Lower lobe of right lung (tissue), 2 donors: ENCODE results near the gene MYH3. TPM values are rescaled to one million over a fixed set of nuclear protein-coding genes. Genes with fewer than 3 reads are reported as not detected.

Experiments used
- ATAC-seq, 2 donors: fragments of 200-7000 bp; cut with Tn5 transposase; one replicate each; pipeline ENCODE4 v1.9.1; 2020 to 2022; ENCODE audit warnings: mild to moderate bottlenecking in 2 of 2, moderate library complexity in 2 of 2
- DNase-seq: peaks from one replicate; pipeline ENCODE4 v3.0.0-alpha.2; 2020
- H3K27ac ChIP-seq: fragments of 200-600 bp; one replicate; pipeline ENCODE4 v1.8.0; 2022
- H3K27me3 ChIP-seq: fragments of 200-600 bp; one replicate; pipeline ENCODE4 v1.8.0; 2022; ENCODE audit warnings: low read depth
- H3K36me3 ChIP-seq: fragments of 200-600 bp; one replicate; pipeline ENCODE4 v1.8.0; 2022; ENCODE audit warnings: mild to moderate bottlenecking
- H3K4me1 ChIP-seq: fragments of 200-600 bp; one replicate; pipeline ENCODE4 v1.8.0; 2022
- H3K4me3 ChIP-seq: fragments of 200-600 bp; one replicate; pipeline ENCODE4 v1.8.0; 2022; ENCODE audit warnings: mild to moderate bottlenecking
- H3K9me3 ChIP-seq: fragments of 200-600 bp; one replicate; pipeline ENCODE4 v1.8.0; 2022
- intact Hi-C: fragments of 100-400 bp; cut with DNase I; formaldehyde crosslinking; loops from one replicate; pipeline ENCODE4 v1.11.0; 2022
- total RNA-seq: library from RNA; stranded (reverse); fragmentation: NEBNext Ultra II Directional; extraction: Animal tissue kit (Norgen Biotek cat#: 25700); gene quantifications from one replicate; pipeline ENCODE4 v1.2.1, GENCODE V29; 2021
- TF ChIP-seq, protein P1 (sequence below): fragments of 200-600 bp; IDR thresholded peaks from one replicate; pipeline ENCODE4 v1.8.0; 2022; ENCODE audit warnings: antibody characterized with exemption, mild to moderate bottlenecking
- donor health status: DM: no; HTN: yes; CAD: no; lungs with severe emphysema.

MYH3 gene
- total RNA-seq, 1 donor from 2014 or later: 1.2 TPM

- Histone ChIP-seq H3K4me3 (no peak overlapping the region), H3K27ac (no peak overlapping the region), H3K27me3 (no peaks in the 10 kb centered on the region), H3K36me3 (no peaks in the 10 kb centered on the region), H3K4me1 (no peaks in the 10 kb centered on the region), H3K9me3 (no peaks in the 10 kb centered on the region)
- DNase-seq: no peak
- TF ChIP-seq, protein P1, sequence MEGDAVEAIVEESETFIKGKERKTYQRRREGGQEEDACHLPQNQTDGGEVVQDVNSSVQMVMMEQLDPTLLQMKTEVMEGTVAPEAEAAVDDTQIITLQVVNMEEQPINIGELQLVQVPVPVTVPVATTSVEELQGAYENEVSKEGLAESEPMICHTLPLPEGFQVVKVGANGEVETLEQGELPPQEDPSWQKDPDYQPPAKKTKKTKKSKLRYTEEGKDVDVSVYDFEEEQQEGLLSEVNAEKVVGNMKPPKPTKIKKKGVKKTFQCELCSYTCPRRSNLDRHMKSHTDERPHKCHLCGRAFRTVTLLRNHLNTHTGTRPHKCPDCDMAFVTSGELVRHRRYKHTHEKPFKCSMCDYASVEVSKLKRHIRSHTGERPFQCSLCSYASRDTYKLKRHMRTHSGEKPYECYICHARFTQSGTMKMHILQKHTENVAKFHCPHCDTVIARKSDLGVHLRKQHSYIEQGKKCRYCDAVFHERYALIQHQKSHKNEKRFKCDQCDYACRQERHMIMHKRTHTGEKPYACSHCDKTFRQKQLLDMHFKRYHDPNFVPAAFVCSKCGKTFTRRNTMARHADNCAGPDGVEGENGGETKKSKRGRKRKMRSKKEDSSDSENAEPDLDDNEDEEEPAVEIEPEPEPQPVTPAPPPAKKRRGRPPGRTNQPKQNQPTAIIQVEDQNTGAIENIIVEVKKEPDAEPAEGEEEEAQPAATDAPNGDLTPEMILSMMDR: no peak
- ATAC-seq: no peak
- intact Hi-C loops: no loop called here
These were observed 48.9 kb downstream of the MYH3 start for GRCh38 chr17:10608244-10608643.

GRCh38 chr17:10606110-10606509, 51.0 kb downstream of the MYH3 start:
- TF ChIP-seq, protein P1: no peak
- Histone ChIP-seq H3K36me3 (no peaks in the 10 kb centered on the region), H3K4me3 (no peak overlapping the region), H3K9me3 (no peaks in the 10 kb centered on the region), H3K27me3 (no peaks in the 10 kb centered on the region), H3K4me1 (no peaks in the 10 kb centered on the region), H3K27ac (no peak overlapping the region)
- ATAC-seq (no peak), DNase-seq (no peak)
- intact Hi-C loops: no loop called here

DNA sequence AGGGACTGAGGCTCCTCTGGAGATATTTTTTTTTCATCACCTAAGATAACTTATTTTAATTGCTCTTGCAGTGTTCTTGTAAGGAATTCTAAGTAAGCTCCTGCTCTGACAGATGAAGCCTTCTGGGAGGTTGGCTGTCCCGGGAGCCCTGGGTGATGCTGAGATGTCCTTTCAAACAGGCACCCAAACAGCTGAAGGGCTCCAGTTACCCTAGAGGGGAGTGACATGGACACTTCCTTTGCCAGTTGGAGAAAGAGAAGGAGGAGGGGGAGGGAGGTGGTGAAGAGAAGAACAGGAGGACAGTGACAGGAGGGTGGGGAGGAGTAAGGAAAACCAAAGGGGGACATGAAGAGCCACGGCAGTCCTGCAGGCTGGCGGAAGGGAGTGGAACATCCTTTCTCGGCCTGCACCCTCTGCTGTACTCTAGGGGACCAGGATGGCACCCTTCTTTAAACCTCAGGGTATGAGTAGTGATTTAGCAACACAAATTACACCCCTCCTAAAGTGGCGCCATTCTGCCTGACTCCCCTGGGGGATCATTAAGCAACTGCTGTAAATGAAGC, 51.8 kb downstream of the MYH3 start:
- no peaks in the 10 kb centered on the region for H3K36me3 ChIP-seq
- H3K27me3 ChIP-seq: no peaks in the 10 kb centered on the region
- H3K4me1 ChIP-seq: no peaks in the 10 kb centered on the region
- H3K27ac ChIP-seq: no peak overlapping the region
- intact Hi-C loops: no loop called here
- ATAC-seq: no peak
- DNase-seq: no peak
- no peaks in the 10 kb centered on the region for H3K9me3 ChIP-seq
- TF ChIP-seq, protein P1: no peak
- no peak overlapping the region for H3K4me3 ChIP-seq

DNA sequence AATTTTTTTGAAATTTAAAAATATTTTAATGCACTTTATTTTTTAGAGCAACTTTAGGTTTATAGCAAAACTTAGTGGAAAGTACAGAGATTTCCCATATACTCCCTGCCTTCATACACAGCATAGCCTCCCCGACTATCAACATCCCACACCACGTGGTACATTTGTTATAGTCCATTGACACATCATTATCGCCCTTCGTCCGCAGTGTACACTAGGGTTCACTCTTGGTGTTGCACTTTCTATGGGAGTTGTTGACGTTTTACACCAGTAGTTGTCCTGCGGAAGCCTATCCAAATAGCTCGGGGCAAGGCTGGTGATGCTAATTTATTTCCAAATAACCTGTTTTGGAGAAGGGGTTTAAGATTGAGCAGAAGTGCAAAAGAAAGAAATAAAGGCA, 52.6 kb downstream of the MYH3 start:
- ATAC-seq: no peak
- Histone ChIP-seq H3K9me3 (no peaks in the 10 kb centered on the region), H3K4me3 (no peak overlapping the region), H3K27ac (no peak overlapping the region), H3K27me3 (no peaks in the 10 kb centered on the region), H3K4me1 (no peaks in the 10 kb centered on the region), H3K36me3 (no peaks in the 10 kb centered on the region)
- no peak for DNase-seq
- TF ChIP-seq, protein P1: no peak
- intact Hi-C loops: no loop called here

DNA sequence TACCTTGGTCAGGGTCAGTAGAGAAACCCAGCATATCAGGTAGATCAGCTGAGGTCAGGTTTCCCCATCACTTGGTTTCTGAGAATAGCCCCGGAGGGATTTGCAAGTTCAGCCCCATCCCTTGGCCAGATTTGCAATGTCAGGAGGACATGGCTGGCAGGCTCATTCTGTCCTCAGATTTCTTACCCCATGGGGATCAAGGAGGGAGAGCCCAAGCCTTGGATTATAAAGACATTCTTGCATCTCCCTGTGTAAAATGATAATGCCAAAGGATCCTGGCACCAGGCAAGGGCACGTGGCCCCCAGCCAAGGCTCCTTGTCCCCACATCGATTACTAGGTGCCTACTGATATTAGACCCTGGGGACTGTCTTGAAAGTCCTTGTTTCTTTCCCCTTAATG, 53.2 kb downstream of the MYH3 start:
- no peaks in the 10 kb centered on the region for H3K9me3 ChIP-seq
- ATAC-seq (no peak), DNase-seq (no peak)
- no peaks in the 10 kb centered on the region for H3K4me1 ChIP-seq
- intact Hi-C loops: no loop called here
- H3K36me3 ChIP-seq: no peaks in the 10 kb centered on the region
- H3K4me3 ChIP-seq: no peak overlapping the region
- H3K27me3 ChIP-seq: no peaks in the 10 kb centered on the region
- H3K27ac ChIP-seq: no peak overlapping the region
- TF ChIP-seq, protein P1: no peak

- Histone ChIP-seq H3K27me3 (no peaks in the 10 kb centered on the region), H3K4me1 (no peaks in the 10 kb centered on the region), H3K4me3 (no peak overlapping the region), H3K9me3 (no peaks in the 10 kb centered on the region), H3K27ac (no peak overlapping the region), H3K36me3 (no peaks in the 10 kb centered on the region)
- ATAC-seq: no peak
- DNase-seq: no peak
- TF ChIP-seq, protein P1: no peak
- intact Hi-C loops: no loop called here
These were observed 56.5 kb downstream of the MYH3 start for GRCh38 chr17:10600571-10600970.
